D721Med (cell line): ENCODE data around the gene GALNT2.

Experiments used
- DNase-seq: peaks from one replicate; pipeline ENCODE4 v3.0.0; 2011; ENCODE audit warnings: low spot score; ENCODE audit not compliant: insufficient read length
- FAIRE-seq: peaks from 2 replicates; lab custom pipeline; 2011; peaks lifted over from hg19 to GRCh38; lab: Jason Lieb, UNC
- TF ChIP-seq, protein P1 (sequence below): IDR thresholded peaks from 2 replicates; pipeline ENCODE4 v1.5.1; 2012; ENCODE audit warnings: mild to moderate bottlenecking, control low read depth; ENCODE audit not compliant: insufficient read depth; ENCODE audit errors: missing control alignments

Gene GALNT2

DNA sequence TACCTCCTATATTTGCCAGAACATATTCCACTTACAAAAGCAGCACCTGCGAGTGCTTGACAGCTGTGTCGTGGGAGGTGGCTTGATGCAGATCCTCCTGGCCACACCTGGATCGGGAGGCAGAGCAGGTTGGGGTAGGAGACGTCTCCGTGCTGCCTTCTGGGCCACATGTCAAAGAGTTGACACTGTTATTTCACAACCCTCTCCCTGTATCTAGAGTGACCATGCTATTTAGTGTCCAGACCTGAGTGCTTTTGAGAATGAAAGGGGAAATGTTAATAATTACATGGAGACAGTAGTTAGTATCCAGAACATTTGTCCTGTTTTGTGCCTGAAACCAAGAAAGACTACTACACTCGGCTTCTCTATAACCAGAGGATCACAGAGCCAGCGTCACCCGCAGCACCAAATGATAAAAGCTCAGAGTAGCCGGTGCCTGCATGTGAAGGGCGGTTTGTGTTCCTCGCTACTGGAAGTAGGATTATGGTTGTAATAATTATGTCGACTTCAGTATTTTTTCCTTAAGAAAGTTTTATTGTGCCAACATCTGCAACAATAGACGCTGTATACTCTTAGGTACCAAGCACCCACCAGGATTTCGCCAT is 77.1 kb downstream of the GALNT2 start:
- TF ChIP-seq, protein P1, sequence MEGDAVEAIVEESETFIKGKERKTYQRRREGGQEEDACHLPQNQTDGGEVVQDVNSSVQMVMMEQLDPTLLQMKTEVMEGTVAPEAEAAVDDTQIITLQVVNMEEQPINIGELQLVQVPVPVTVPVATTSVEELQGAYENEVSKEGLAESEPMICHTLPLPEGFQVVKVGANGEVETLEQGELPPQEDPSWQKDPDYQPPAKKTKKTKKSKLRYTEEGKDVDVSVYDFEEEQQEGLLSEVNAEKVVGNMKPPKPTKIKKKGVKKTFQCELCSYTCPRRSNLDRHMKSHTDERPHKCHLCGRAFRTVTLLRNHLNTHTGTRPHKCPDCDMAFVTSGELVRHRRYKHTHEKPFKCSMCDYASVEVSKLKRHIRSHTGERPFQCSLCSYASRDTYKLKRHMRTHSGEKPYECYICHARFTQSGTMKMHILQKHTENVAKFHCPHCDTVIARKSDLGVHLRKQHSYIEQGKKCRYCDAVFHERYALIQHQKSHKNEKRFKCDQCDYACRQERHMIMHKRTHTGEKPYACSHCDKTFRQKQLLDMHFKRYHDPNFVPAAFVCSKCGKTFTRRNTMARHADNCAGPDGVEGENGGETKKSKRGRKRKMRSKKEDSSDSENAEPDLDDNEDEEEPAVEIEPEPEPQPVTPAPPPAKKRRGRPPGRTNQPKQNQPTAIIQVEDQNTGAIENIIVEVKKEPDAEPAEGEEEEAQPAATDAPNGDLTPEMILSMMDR = no peak
- no peak for DNase-seq
- FAIRE-seq = no peak

DNA sequence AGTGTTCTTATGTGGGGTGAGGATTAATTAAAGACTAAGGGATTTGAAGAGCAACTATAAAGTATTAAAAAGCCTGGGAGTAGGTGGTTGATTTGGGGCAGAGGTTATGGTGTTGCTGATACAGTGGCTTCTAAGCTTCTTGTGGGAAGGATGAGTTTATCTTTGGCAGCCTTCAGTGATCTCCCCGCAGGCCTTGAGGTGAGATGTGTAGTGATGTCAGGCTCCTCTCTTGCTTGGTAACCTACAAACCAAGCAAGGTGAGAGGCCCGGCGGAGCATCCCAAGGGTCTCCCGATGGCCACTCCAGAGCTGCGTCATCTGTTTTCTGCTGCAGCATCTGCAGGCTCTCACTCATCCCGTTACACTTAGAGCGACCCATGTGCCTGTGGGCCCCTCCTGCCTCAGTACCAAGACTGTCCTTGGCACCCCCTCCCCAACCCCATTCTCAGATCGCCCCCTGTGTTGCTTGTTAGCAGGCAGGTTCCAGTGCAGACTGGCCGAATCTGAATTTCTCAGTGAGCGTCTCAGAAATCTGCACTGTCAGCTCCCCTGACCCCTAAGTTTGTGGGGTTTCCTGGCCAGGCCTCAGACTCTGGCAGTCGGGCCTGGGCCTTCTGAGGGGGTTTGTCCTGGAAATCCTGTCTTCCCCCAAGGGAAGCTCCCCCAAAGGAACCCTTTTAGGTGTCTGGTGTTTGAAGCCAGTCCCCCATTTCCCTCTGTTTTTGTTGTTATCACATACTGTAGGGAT is 77.9 kb downstream of the GALNT2 start:
- FAIRE-seq (no peak), DNase-seq (no peak)
- TF ChIP-seq, protein P1 = no peak

DNA sequence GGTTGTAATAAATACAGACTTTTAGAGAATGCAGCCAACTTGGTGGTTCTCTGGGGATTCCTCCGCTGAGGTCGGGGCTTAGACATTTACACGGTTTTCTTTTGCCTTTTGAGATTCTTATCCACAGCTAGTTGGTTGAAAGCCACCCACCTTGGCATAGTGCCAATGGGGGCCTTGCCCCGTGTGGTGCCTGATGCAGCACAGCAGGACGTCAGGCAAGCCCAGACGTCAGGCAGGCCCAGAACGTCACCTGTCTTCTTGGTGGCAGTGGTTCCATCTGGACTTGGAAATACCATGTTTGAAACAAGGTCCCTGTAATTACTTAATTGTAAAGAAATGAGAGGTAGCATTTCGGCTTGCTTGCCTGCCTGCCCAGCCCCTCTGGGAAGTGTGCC is 78.5 kb downstream of the GALNT2 start:
- DNase-seq (no peak), FAIRE-seq (no peak)
- TF ChIP-seq, protein P1 = no peak

DNA sequence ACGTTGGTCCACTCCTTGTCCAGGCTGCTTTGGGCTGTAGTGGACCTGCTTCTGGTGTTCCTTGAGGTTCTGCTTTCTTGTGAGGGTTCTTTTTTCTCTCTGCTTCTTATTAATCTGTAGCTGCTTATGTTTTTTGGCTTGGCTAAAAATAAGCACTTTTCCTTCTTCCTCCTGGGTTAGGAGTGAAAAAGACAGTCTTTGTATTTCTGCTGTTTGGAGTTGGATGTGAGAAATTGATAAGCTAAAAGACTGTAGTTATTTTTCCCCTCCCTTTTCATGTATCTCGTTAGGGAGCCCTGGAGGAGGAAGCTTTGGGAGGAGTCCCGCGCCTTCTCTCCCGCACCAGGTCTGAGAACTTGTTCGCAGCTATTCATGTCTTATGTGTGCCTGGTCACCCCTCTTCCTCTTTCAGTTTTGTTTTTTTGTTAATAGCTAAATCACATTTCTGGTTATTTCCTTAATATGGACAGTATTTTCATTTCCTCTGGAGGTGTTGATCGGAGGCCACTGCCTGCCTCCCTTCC is 79.0 kb downstream of the GALNT2 start:
- TF ChIP-seq, protein P1 = no peak
- FAIRE-seq (no peak), DNase-seq (no peak)

DNA sequence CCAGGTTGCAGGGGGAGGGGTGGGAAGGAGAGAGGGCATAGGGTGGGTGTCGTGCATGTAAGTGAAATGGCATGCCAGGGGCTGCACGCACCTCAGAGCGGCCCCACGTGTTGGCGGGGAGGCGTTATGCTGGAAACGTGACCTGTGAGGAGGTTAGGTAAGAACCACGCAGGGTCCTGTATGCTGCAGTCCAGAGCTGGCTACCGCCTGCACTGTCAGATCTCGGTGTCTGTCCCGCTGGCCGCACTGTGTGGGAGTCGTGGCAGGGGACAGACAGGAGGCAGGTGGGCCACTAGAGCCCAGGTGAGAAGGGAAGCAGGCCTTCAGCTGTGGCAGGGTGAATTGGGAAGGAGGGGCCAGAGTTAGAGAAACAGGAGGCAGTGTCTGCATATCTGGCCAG is 79.7 kb downstream of the GALNT2 start:
- FAIRE-seq (no peak), DNase-seq (no peak)
- TF ChIP-seq, protein P1 = no peak

DNA sequence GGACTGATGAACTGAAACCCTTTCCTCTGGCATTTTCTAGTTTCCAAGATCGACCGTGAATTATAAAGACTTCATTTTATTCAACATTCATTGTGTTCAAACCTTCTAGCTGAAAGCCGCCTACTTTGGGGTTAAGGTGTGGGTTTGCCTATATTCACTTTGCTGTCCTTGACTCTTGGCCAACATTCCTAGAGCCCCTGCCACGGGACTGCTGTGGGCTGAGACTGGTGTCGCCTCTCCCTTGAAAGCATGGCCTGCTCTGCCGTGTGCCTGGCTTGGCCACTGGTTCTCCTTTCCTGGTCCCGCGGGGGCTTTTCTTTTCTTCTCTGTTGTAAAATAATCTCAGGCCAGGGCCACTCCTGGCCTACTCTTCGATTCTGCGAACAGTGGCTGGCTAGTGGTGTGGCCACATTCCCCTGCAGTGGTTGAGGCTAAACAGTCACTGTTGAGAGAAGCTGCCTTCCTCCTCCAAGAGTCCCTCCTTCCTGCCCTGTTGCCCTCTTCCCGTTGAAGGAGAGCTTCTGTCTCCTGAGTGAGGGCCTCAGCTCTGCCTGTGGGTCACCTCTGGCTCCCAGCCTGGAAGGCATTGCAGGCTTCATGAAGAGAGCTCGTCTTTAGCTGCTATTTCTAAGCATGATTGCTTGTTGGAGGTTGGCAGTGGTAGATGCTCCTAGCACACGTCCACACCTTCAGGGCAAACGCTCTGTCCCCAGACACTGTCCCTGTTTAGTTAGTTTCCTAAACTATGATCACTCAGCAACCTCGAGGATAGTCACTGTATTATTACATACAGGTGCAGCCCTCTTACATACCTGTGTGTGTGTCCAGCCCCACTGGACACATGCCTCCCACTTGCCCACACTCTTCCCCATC is 80.5 kb downstream of the GALNT2 start:
- FAIRE-seq (no peak), DNase-seq (no peak)
- TF ChIP-seq, protein P1 = no peak
